Kidney (tissue), 14 donors: Measurements from ENCODE around the gene RRM2. TPM values are rescaled to one million over a fixed set of nuclear protein-coding genes. Genes with fewer than 3 reads are reported as not detected.

Experiments used
- DNase-seq, 5 donors: peaks; one replicate each; pipeline ENCODE4 v3.0.0-alpha.2; 2013 to 2020
- FAIRE-seq: peaks from 2 replicates; lab custom pipeline; 2012; peaks lifted over from hg19 to GRCh38; lab: Jason Lieb, UNC
- H3K27ac ChIP-seq, 2 donors: one replicate each; pipeline ENCODE4 v1.7.0; 2013; ENCODE audit warnings: low read depth in 2 of 2, low read length in 2 of 2, inconsistent platforms in 1 of 2
- H3K27me3 ChIP-seq: one replicate; pipeline ENCODE4 v1.7.1; 2013; ENCODE audit warnings: low read length, inconsistent platforms; ENCODE audit not compliant: control insufficient read depth, insufficient read depth
- H3K36me3 ChIP-seq, 3 donors: one replicate each; pipeline versions ENCODE4 v1.7.0 to v1.7.1; 2013; ENCODE audit warnings: low read length in 3 of 3, control low read depth in 1 of 3, inconsistent platforms in 1 of 3; ENCODE audit not compliant: insufficient read depth in 3 of 3, control insufficient read depth in 2 of 3
- H3K4me1 ChIP-seq, 3 donors: one replicate each; pipeline versions ENCODE4 v1.7.0 to v1.7.1; 2013; ENCODE audit warnings: low read length in 3 of 3, inconsistent platforms in 1 of 3, low read depth in 1 of 3; ENCODE audit not compliant: control insufficient read depth in 2 of 3, insufficient read depth in 2 of 3
- H3K4me3 ChIP-seq, 3 donors: one replicate each; pipeline versions ENCODE4 v1.7.0 to v1.8.1; 2013; ENCODE audit warnings: low read length in 3 of 3, control low read depth in 1 of 3, inconsistent platforms in 1 of 3
- H3K9ac ChIP-seq, 3 donors: one replicate each; pipeline versions ENCODE4 v1.7.0 to v1.7.1; 2013; ENCODE audit warnings: low read length in 3 of 3, control low read depth in 1 of 3, inconsistent platforms in 1 of 3
- H3K9me3 ChIP-seq, 3 donors: one replicate each; pipeline versions ENCODE4 v1.7.0 to v1.7.1; 2013; ENCODE audit warnings: low read length in 3 of 3, control low read depth in 1 of 3, inconsistent platforms in 1 of 3; ENCODE audit not compliant: control insufficient read depth in 2 of 3, insufficient read depth in 1 of 3
- CTCF ChIP-seq: IDR thresholded peaks from 3 replicates; pipeline ENCODE4 v1.5.1; 2012; ENCODE audit warnings: mild to moderate bottlenecking, moderate library complexity, borderline replicate concordance; ENCODE audit not compliant: insufficient read depth; ENCODE audit errors: extremely low read depth
- intact Hi-C: fragments of 100-400 bp; cut with DNase I; formaldehyde crosslinking; loops from one replicate; pipeline ENCODE4 v1.11.1; 2022
- polyA plus RNA-seq: library from polyadenylated mRNA; stranded (reverse); fragments of 350-450 nt; fragmentation: Illumina TruSeq; extraction: RNeasy Lipid Tissue Mini Kit (QIAGEN cat#74804); gene quantifications from one replicate; pipeline ENCODE4 v1.2.3, GENCODE V29; 2014; ENCODE audit warnings: low read depth, low replicate concordance; ENCODE audit not compliant: insufficient read depth
- total RNA-seq: library from RNA; stranded (reverse); fragmentation: NEBNext Ultra II Directional; extraction: Animal tissue kit (Norgen Biotek cat#: 25700); gene quantifications from one replicate; pipeline ENCODE4 v1.2.1, GENCODE V29; 2021
- donor health status: control.
- donor health status: control.
- donor health status: control.
- donor health status: control.
- donor health status: control.
- donor health status: DM: yes; HTN: yes; CAD: no.
- donor health status: Normal renal cell carcinoma (clear cell type).

RRM2 gene
- total and polyA plus RNA-seq, 2 donors from 2014 or later, result 3.6 to 5.5 TPM

GRCh38 chr2:10075571-10076209 lies 46.8 kb upstream of the RRM2 start:
- Histone ChIP-seq H3K9me3 (no peaks in the 10 kb centered on the region), H3K4me1 (peaks cover 0 to 37% (median 23%) of the 10 kb centered on the region in 3 donors), H3K27me3 (no peaks in the 10 kb centered on the region), H3K36me3 (peaks cover 0 to 4% (median 0%) of the 10 kb centered on the region in 3 donors), H3K9ac (peak overlapping the region in 1 of 3 donors; percentile 55), H3K4me3 (peak overlapping the region in 1 of 3 donors; percentile 33), H3K27ac (peak overlapping the region; percentile 32 to 45)
- intact Hi-C loops, result loop anchor here (10.0 kb wide), 1 partner anchor 359 kb away; no protein-coding TSS in a partner anchor
- peak in 1 of 5 donors; percentile 15 for DNase-seq
- TF ChIP-seq CTCF, result no peak
- no peak for FAIRE-seq

- no peak for FAIRE-seq
- peaks cover 0 to 4% (median 0%) of the 10 kb centered on the region in 3 donors for H3K36me3 ChIP-seq
- no peaks in the 10 kb centered on the region for H3K27me3 ChIP-seq
- peak overlapping the region in 2 of 3 donors; percentile 15 to 92 for H3K4me3 ChIP-seq
- peak overlapping the region in 1 of 3 donors; percentile 77 for H3K9ac ChIP-seq
- H3K4me1 ChIP-seq, result peaks cover 0 to 32% (median 19%) of the 10 kb centered on the region in 3 donors
- intact Hi-C loops, result loop anchor here (10.0 kb wide), 1 partner anchor 358 kb away; no protein-coding TSS in a partner anchor
- peak in 1 of 5 donors; percentile 49 for DNase-seq
- peak overlapping the region; percentile 45 to 65 for H3K27ac ChIP-seq
- TF ChIP-seq CTCF, result no peak
- no peaks in the 10 kb centered on the region for H3K9me3 ChIP-seq
Measured at GRCh38 chr2:10076511-10076910, 46.0 kb upstream of the RRM2 start.

GRCh38 chr2:10076988-10077527 lies 45.5 kb upstream of the RRM2 start:
- peak overlapping the region; percentile 60 to 65 for H3K27ac ChIP-seq
- intact Hi-C loops, result loop anchor here (10.0 kb wide), 1 partner anchor 358 kb away; no protein-coding TSS in a partner anchor
- peak overlapping the region in 1 of 3 donors; percentile 77 for H3K9ac ChIP-seq
- no peaks in the 10 kb centered on the region for H3K27me3 ChIP-seq
- DNase-seq (peak in 1 of 5 donors; percentile 56), FAIRE-seq (no peak)
- peaks cover 0 to 4% (median 0%) of the 10 kb centered on the region in 3 donors for H3K36me3 ChIP-seq
- no peak for TF ChIP-seq CTCF
- H3K4me3 ChIP-seq, result peak overlapping the region in 2 of 3 donors; percentile 34 to 92
- peaks cover 0 to 32% (median 19%) of the 10 kb centered on the region in 3 donors for H3K4me1 ChIP-seq
- H3K9me3 ChIP-seq, result no peaks in the 10 kb centered on the region
